Measurements from ENCODE around the gene MTHFS. TPM values are rescaled to one million over a fixed set of nuclear protein-coding genes. Genes with fewer than 3 reads are reported as not detected.
A peak's percentile ranks its signal among the peaks of the same experiment; 100 is the strongest.

The MTHFS gene
- total RNA-seq, 1 experiment from 2014 or later, result 66.7 TPM

DNA sequence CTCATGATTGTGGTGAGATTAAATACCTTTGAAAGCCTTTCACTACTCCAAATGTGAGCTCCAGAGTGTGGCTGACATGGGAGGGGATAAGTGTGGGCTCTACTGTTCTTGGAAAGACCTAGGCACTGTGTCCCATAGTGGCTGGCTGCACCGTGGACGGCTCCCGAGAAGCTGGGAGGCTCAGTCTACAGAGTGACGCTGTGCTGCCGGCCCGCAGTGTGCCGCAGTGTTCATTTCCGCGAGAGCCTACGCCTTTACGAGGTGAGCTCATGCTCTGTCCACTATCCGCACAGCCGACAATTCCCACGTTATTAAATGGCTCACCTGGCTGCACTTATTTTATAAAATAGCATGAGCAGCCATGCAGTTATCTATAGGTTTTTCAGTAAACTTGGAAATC lies 66.9 kb downstream of the MTHFS start:
- Mint-ChIP-seq H3K4me1 (ENCODE audit: low read depth, unreplicated experiment) (peaks cover 7% of the 10 kb centered on the region), H3K27ac (ENCODE audit: unreplicated experiment) (no peak overlapping the region), H3K9me3 (ENCODE audit: low read depth, unreplicated experiment) (no peaks in the 10 kb centered on the region), H3K27me3 (ENCODE audit: unreplicated experiment) (no peaks in the 10 kb centered on the region), H3K4me3 (ENCODE audit: low read depth, unreplicated experiment) (no peak overlapping the region), H3K36me3 (ENCODE audit: insufficient read depth, unreplicated experiment) (peaks cover 8% of the 10 kb centered on the region)
- no TSS peak for BruUV-seq (replicated peaks)
- CTCF ChIA-PET, result no interaction called here
- TF ChIP-seq, protein P1, sequence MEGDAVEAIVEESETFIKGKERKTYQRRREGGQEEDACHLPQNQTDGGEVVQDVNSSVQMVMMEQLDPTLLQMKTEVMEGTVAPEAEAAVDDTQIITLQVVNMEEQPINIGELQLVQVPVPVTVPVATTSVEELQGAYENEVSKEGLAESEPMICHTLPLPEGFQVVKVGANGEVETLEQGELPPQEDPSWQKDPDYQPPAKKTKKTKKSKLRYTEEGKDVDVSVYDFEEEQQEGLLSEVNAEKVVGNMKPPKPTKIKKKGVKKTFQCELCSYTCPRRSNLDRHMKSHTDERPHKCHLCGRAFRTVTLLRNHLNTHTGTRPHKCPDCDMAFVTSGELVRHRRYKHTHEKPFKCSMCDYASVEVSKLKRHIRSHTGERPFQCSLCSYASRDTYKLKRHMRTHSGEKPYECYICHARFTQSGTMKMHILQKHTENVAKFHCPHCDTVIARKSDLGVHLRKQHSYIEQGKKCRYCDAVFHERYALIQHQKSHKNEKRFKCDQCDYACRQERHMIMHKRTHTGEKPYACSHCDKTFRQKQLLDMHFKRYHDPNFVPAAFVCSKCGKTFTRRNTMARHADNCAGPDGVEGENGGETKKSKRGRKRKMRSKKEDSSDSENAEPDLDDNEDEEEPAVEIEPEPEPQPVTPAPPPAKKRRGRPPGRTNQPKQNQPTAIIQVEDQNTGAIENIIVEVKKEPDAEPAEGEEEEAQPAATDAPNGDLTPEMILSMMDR (IDR thresholded peaks at IDR 0.05; ENCODE audit: unreplicated experiment), result no peak
- no peak for DNase-seq
- intact Hi-C loops (cut with micrococcal nuclease; ENCODE audit: unreplicated experiment), result no loop called here

DNA sequence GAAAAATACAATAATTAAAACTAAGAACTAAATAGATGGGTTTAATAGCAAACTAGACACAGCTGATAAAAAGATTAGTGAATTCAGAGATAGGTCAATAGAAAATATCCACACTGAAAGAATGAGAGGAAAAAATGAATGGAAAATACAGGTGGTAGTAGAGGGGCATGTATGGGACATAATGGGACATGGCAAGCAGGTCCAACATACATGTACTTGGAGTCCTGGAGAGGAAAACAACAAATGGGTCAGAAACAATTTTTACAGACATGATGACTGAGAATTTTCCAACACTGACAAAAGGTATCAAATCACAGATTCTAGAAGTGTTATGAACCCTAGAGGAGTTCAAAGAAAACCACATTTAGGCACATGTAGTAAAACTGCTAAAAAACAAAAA lies 68.4 kb downstream of the MTHFS start:
- Mint-ChIP-seq H3K4me1 (ENCODE audit: low read depth, unreplicated experiment) (no peaks in the 10 kb centered on the region), H3K4me3 (ENCODE audit: low read depth, unreplicated experiment) (no peak overlapping the region), H3K9me3 (ENCODE audit: low read depth, unreplicated experiment) (no peaks in the 10 kb centered on the region), H3K27ac (ENCODE audit: unreplicated experiment) (peak overlapping the region; percentile 14), H3K27me3 (ENCODE audit: unreplicated experiment) (no peaks in the 10 kb centered on the region), H3K36me3 (ENCODE audit: insufficient read depth, unreplicated experiment) (peaks cover 7% of the 10 kb centered on the region)
- DNase-seq, result no peak
- BruUV-seq (replicated peaks), result no TSS peak
- intact Hi-C loops (cut with micrococcal nuclease; ENCODE audit: unreplicated experiment), result no loop called here
- TF ChIP-seq, protein P1 (IDR thresholded peaks at IDR 0.05; ENCODE audit: unreplicated experiment), result no peak
- CTCF ChIA-PET, result no interaction called here

DNA sequence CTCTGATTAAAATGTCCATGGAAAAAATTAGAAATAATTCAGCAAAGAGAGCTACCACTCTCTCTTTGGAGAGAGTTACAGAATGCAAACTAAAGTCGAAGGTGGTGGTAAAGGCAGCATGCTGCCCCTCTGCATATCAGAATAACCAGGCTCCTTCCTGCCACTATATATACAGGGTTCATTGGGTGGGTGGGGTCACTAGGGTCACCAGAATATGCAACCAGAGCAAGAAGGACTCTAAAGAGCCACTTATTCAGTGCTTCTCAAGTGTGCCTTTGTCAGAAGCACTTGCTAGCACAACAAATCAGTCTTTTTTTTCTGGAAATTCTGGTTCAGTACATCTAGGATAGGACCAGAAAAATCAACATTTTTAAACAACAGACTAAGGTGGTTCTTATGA lies 70.0 kb downstream of the MTHFS start:
- CTCF ChIA-PET, result interaction anchor here (0.7 kb wide), 1 partner anchor 28 kb away, joined by 3 read pairs; no protein-coding TSS in a partner anchor
- intact Hi-C loops (cut with micrococcal nuclease; ENCODE audit: unreplicated experiment), result no loop called here
- Mint-ChIP-seq H3K4me1 (ENCODE audit: low read depth, unreplicated experiment) (no peaks in the 10 kb centered on the region), H3K9me3 (ENCODE audit: low read depth, unreplicated experiment) (no peaks in the 10 kb centered on the region), H3K4me3 (ENCODE audit: low read depth, unreplicated experiment) (no peak overlapping the region), H3K27ac (ENCODE audit: unreplicated experiment) (no peak overlapping the region), H3K27me3 (ENCODE audit: unreplicated experiment) (no peaks in the 10 kb centered on the region), H3K36me3 (ENCODE audit: insufficient read depth, unreplicated experiment) (peaks cover 4% of the 10 kb centered on the region)
- TF ChIP-seq, protein P1 (IDR thresholded peaks at IDR 0.05; ENCODE audit: unreplicated experiment), result no peak
- DNase-seq, result no peak
- BruUV-seq (replicated peaks), result no TSS peak

DNA sequence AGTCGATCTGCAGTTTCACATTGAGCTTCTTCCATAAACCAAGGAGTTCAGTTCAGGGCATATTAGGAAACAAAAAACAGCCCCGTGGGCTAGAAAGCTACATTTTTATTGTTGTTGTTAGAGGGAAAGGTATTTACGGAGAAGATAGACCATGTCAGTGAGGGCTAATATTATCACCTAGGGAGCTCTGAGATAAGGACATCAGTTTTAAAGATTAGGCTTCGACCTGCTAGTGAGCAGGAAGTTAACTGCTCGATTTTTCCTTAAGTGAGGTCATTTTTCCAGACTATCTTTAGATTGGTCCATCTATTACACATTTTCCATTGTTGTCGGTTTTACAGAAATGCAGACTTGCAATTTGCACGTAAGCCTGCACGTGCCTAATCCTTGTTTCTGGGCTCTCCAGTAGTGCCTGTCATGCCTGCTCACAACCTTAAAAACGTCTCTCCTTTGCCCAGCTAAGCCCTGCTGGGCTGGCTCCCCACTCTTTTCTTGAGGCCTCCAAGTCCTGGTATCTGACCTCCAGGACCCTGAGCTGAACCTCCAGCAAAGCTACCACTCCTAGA lies 72.6 kb downstream of the MTHFS start:
- TF ChIP-seq, protein P1 (IDR thresholded peaks at IDR 0.05; ENCODE audit: unreplicated experiment), result no peak
- peaks cover 8% of the 10 kb centered on the region for H3K9me3 Mint-ChIP-seq (ENCODE audit: low read depth, unreplicated experiment)

More for the DNA sequence above, 72.6 kb downstream of the MTHFS start:
- no peak for DNase-seq
- Mint-ChIP-seq H3K4me1 (ENCODE audit: low read depth, unreplicated experiment) (peaks cover 7% of the 10 kb centered on the region), H3K27me3 (ENCODE audit: unreplicated experiment) (no peaks in the 10 kb centered on the region), H3K4me3 (ENCODE audit: low read depth, unreplicated experiment) (no peak overlapping the region), H3K27ac (ENCODE audit: unreplicated experiment) (no peak overlapping the region), H3K36me3 (ENCODE audit: insufficient read depth, unreplicated experiment) (peaks cover 13% of the 10 kb centered on the region)
- intact Hi-C loops (cut with micrococcal nuclease; ENCODE audit: unreplicated experiment), result no loop called here
- CTCF ChIA-PET, result no interaction called here
- no TSS peak for BruUV-seq (replicated peaks)

Measured in Calu3 (cell line).